ENCODE measurements around the gene HOXD13. TPM values are rescaled to one million over a fixed set of nuclear protein-coding genes. Genes with fewer than 3 reads are reported as not detected.
A peak's percentile ranks its signal among the peaks of the same experiment; 100 is the strongest.

Gene HOXD13
- total and polyA plus RNA-seq, 2 of the 13 experiments (the other 11 are each of a cell fraction or from before 2014, with no cell fraction given): not detected

GRCh38 chr2:176096986-176097819 is 4.7 kb downstream of the HOXD13 start (continued):
- TF ChIP-seq SNAPC4 (CRISPR knock-in tag; IDR thresholded peaks at IDR 0.05) (0 out of 2 replicates have a peak, but pooled peaks have one; percentile 24), ZNF546 (CRISPR knock-in tag; conservative IDR thresholded peaks at IDR 0.05) (no peak), ZBTB25 (CRISPR knock-in tag; IDR thresholded peaks at IDR 0.05) (peak; percentile 40; the same call in 1 of the 2 replicates), USF2 (IDR thresholded peaks at IDR 0.05; ENCODE audit: low read depth, low read length) (no peak), USF2 (CRISPR knock-in tag; IDR thresholded peaks at IDR 0.05; ENCODE audit: borderline replicate concordance) (0 out of 2 replicates have a peak, but pooled peaks have one; percentile 23), AFF4 (CRISPR knock-in tag; IDR thresholded peaks at IDR 0.05) (no peak), ZSCAN29 (CRISPR knock-in tag; conservative IDR thresholded peaks at IDR 0.05) (no peak), ZBED4 (CRISPR knock-in tag; IDR thresholded peaks at IDR 0.05; ENCODE audit: borderline replicate concordance) (0 out of 2 replicates have a peak, but pooled peaks have one; percentile 27)

Measured in HepG2 (cell line).